Measurements from ENCODE around the gene TYK2.

TYK2 gene

GRCh38 chr19:10305139-10305806 is 75.1 kb downstream of the TYK2 start:
- DNase-seq = no peak

Measured in NCI-H2081 treated with DMSO at 0.1 percent for 48 hours (cell line).